Measurements from ENCODE around the gene ELP1.

- TF ChIP-seq CTCF (IDR thresholded peaks at IDR 0.05) (no peak), POLR2A (IDR thresholded peaks at IDR 0.05) (no peak)
These were observed 102.3 kb downstream of the ELP1 start for GRCh38 chr9:108831496-108832178.
